H1 (cell line): ENCODE data around the gene ASPDH. TPM values are rescaled to one million over a fixed set of nuclear protein-coding genes. Genes with fewer than 3 reads are reported as not detected.
A peak's percentile ranks its signal among the peaks of the same experiment; 100 is the strongest.

Source experiments
- CTCF ChIA-PET: fragments of 300-600 bp; sonication (Branson Sonifier 250); formaldehyde crosslinking; loops from one replicate; lab custom pipeline; 2021; ENCODE audit not compliant: partially characterized antibody; lab: Charles Lee
- POLR2A ChIA-PET: fragments of 300-600 bp; sonication (Branson Sonifier 250); formaldehyde crosslinking; loops from one replicate; lab custom pipeline; 2021; ENCODE audit warnings: inconsistent platforms; ENCODE audit not compliant: partially characterized antibody; lab: Charles Lee
- DNase-seq, 2 experiments: peaks; one replicate each; pipeline versions ENCODE4 v3.0.0 to v3.0.0-alpha.2; 2010 to 2022; ENCODE audit warnings: low spot score in 2 of 2, low read depth in 1 of 2, mixed read lengths in 1 of 2
- FAIRE-seq: peaks from 2 replicates; lab custom pipeline; 2011; peaks lifted over from hg19 to GRCh38; lab: Jason Lieb, UNC
- H2AFZ ChIP-seq: 2 replicates; pipeline ENCODE4 v1.8.1; 2012; ENCODE audit warnings: low read length, inconsistent platforms
- H2AK5ac ChIP-seq: 2 replicates; pipeline ENCODE4 v1.6.1; 2013; ENCODE audit warnings: low read depth, low read length
- H2BK120ac ChIP-seq: replicated peaks from 2 replicates; pipeline ENCODE3; 2013; ENCODE audit warnings: low read depth, low read length, inconsistent platforms
- H2BK12ac ChIP-seq: 2 replicates; pipeline ENCODE4 v1.6.1; 2013; ENCODE audit warnings: low read depth, low read length
- H2BK15ac ChIP-seq: 2 replicates; pipeline ENCODE4 v1.6.1; 2013; ENCODE audit warnings: low read length
- H2BK20ac ChIP-seq: 2 replicates; pipeline ENCODE4 v1.6.1; 2013; ENCODE audit warnings: low read length
- H2BK5ac ChIP-seq: 2 replicates; pipeline ENCODE4 v1.6.1; 2013; ENCODE audit warnings: low read depth, low read length
- H3K14ac ChIP-seq: 2 replicates; pipeline ENCODE4 v1.6.1; 2013; ENCODE audit warnings: inconsistent platforms; ENCODE audit not compliant: insufficient read length
- H3K18ac ChIP-seq: 2 replicates; pipeline ENCODE4 v1.6.1; 2013; ENCODE audit warnings: low read length; ENCODE audit errors: extremely low read depth
- H3K23ac ChIP-seq: 2 replicates; pipeline ENCODE4 v1.6.1; 2013; ENCODE audit warnings: inconsistent platforms; ENCODE audit not compliant: insufficient read length
- H3K23me2 ChIP-seq: 2 replicates; pipeline ENCODE4 v1.6.1; 2013; ENCODE audit warnings: low read depth, low read length
- H3K27ac ChIP-seq: 2 replicates; pipeline ENCODE4 v1.6.1; 2011; ENCODE audit warnings: low read depth, low read length, inconsistent platforms
- H3K27me3 ChIP-seq, 4 experiments: replicated peaks in 1 of 4; 1 replicate in 1 of 4; 2 replicates in 3 of 4; pipeline versions ENCODE4 v1.6.1 to v1.8.1; 2011 to 2013; ENCODE audit warnings: low read length in 3 of 4, mild to moderate bottlenecking in 3 of 4, inconsistent platforms in 2 of 4, mixed read lengths in 2 of 4, moderate library complexity in 1 of 4; ENCODE audit not compliant: control insufficient read depth in 3 of 4, insufficient read depth in 3 of 4; ENCODE audit errors: extremely low read depth in 1 of 4
- H3K36me3 ChIP-seq, 4 experiments: 2 replicates each; pipeline versions ENCODE4 v1.6.1 to v1.8.1; 2011 to 2013; ENCODE audit warnings: mild to moderate bottlenecking in 4 of 4, low read length in 3 of 4, moderate library complexity in 2 of 4, control low read depth in 1 of 4, inconsistent platforms in 1 of 4; ENCODE audit not compliant: insufficient read depth in 4 of 4, control insufficient read depth in 2 of 4
- H3K4ac ChIP-seq: replicated peaks from 2 replicates; pipeline ENCODE3; 2013; ENCODE audit warnings: low read length, low read depth, mixed read lengths, inconsistent platforms; ENCODE audit not compliant: insufficient read length
- H3K4me1 ChIP-seq, 4 experiments: replicated peaks in 1 of 4; 1 replicate in 1 of 4; 2 replicates in 3 of 4; pipeline versions ENCODE4 v1.6.1 to v1.8.1; 2011 to 2013; ENCODE audit warnings: low read length in 3 of 4, inconsistent platforms in 2 of 4, mixed read lengths in 1 of 4; ENCODE audit not compliant: insufficient read depth in 4 of 4, control insufficient read depth in 3 of 4
- H3K4me2 ChIP-seq, 2 experiments: 2 replicates each; pipeline versions ENCODE4 v1.6.1 to v1.8.1; 2011 to 2013; ENCODE audit warnings: low read depth in 2 of 2, low read length in 2 of 2, control low read depth in 1 of 2, inconsistent platforms in 1 of 2, mild to moderate bottlenecking in 1 of 2; ENCODE audit not compliant: insufficient read depth in 1 of 2
- H3K4me3 ChIP-seq, 4 experiments: fragments of 200-600, 300-600 bp in 1 of 4; sonication (generic), shearing (Covaris generic), sonication (Bioruptor Twin) in 1 of 4; 2 replicates each; pipeline versions ENCODE4 v1.5.1 to v1.8.1; 2011 to 2016; ENCODE audit warnings: low read length in 4 of 4, low read depth in 3 of 4, control low read depth in 2 of 4, inconsistent platforms in 2 of 4, mild to moderate bottlenecking in 2 of 4, mixed read lengths in 1 of 4, moderate library complexity in 1 of 4; ENCODE audit not compliant: insufficient read depth in 2 of 4; ENCODE audit errors: extremely low read depth in 1 of 4
- H3K56ac ChIP-seq: replicated peaks from 2 replicates; pipeline ENCODE3; 2013; ENCODE audit warnings: low read depth, mild to moderate bottlenecking, mixed read lengths, low read length, inconsistent platforms; ENCODE audit not compliant: insufficient read length
- H3K79me1 ChIP-seq: 2 replicates; pipeline ENCODE4 v1.6.1; 2013; ENCODE audit warnings: low read depth, low read length, control low read depth
- H3K79me2 ChIP-seq, 2 experiments: 2 replicates each; pipeline versions ENCODE4 v1.6.1 to v1.8.1; 2012 to 2013; ENCODE audit warnings: low read length in 2 of 2, mild to moderate bottlenecking in 2 of 2, inconsistent platforms in 1 of 2; ENCODE audit not compliant: insufficient read depth in 2 of 2, control insufficient read depth in 1 of 2
- H3K9ac ChIP-seq, 4 experiments: replicated peaks in 1 of 4; 1 replicate in 1 of 4; 2 replicates in 3 of 4; pipeline versions ENCODE4 v1.6.1 to v1.8.1; 2011 to 2013; ENCODE audit warnings: low read depth in 3 of 4, low read length in 3 of 4, control low read depth in 2 of 4, mild to moderate bottlenecking in 2 of 4, moderate library complexity in 2 of 4, inconsistent platforms in 1 of 4; ENCODE audit errors: extremely low read depth in 1 of 4
- H3K9me3 ChIP-seq, 2 experiments: 2 replicates each; pipeline versions ENCODE4 v1.6.1 to v1.8.1; 2012 to 2013; ENCODE audit warnings: mild to moderate bottlenecking in 2 of 2, moderate library complexity in 2 of 2, control low read depth in 1 of 2, inconsistent platforms in 1 of 2, low read depth in 1 of 2, low read length in 1 of 2, mixed read lengths in 1 of 2; ENCODE audit not compliant: insufficient read depth in 2 of 2
- H4K20me1 ChIP-seq, 2 experiments: replicated peaks in 1 of 2; 2 replicates each; pipeline versions ENCODE3 to v1.8.1; 2011 to 2013; ENCODE audit warnings: inconsistent platforms in 2 of 2, low read length in 2 of 2, mild to moderate bottlenecking in 1 of 2; ENCODE audit not compliant: insufficient read depth in 2 of 2, control insufficient read depth in 1 of 2
- H4K5ac ChIP-seq: 2 replicates; pipeline ENCODE4 v1.6.1; 2013; ENCODE audit warnings: low read length, low read depth, mixed read lengths, inconsistent platforms; ENCODE audit not compliant: insufficient read length
- H4K8ac ChIP-seq: 2 replicates; pipeline ENCODE4 v1.8.0; 2013; ENCODE audit warnings: mild to moderate bottlenecking, moderate library complexity, low read length, inconsistent platforms; ENCODE audit not compliant: insufficient read depth; ENCODE audit errors: extremely low read depth
- H4K91ac ChIP-seq: replicated peaks from 2 replicates; pipeline ENCODE3; 2013; ENCODE audit warnings: low read length, mixed read lengths, inconsistent platforms; ENCODE audit not compliant: insufficient read length
- ASH2L ChIP-seq: fragments of 200-600, 300-600 bp; sonication (generic); IDR thresholded peaks from one replicate; pipeline ENCODE4 v1.7.1; 2017; ENCODE audit warnings: low read length
- ATF2 ChIP-seq: IDR thresholded peaks from 2 replicates; pipeline ENCODE4 v1.6.1; 2012; ENCODE audit warnings: low read length, inconsistent platforms
- CHD1 ChIP-seq: IDR thresholded peaks from 2 replicates; pipeline ENCODE4 v1.6.1; 2012; ENCODE audit warnings: low read depth, low read length, improper control_type of control experiment
- CREB1 ChIP-seq: IDR thresholded peaks from 2 replicates; pipeline ENCODE4 v1.6.1; 2012; ENCODE audit warnings: inconsistent platforms
- KDM1A ChIP-seq: fragments of 200-600, 300-600 bp; sonication (generic); IDR thresholded peaks from 2 replicates; pipeline ENCODE4 v1.7.1; 2016; ENCODE audit warnings: mild to moderate bottlenecking, low read length, borderline replicate concordance
- POLR2AphosphoS5 ChIP-seq: IDR thresholded peaks from 2 replicates; pipeline ENCODE4 v1.6.1; 2011; ENCODE audit warnings: low read depth, low read length
- RBBP5 ChIP-seq: IDR thresholded peaks from 2 replicates; pipeline ENCODE4 v1.7.1; 2012; ENCODE audit warnings: low read depth, mild to moderate bottlenecking, inconsistent platforms, low read length, moderate library complexity, borderline replicate concordance
- TAF1 ChIP-seq: IDR thresholded peaks from 2 replicates; pipeline ENCODE4 v1.6.1; 2011; ENCODE audit warnings: mild to moderate bottlenecking, low read depth, low read length
- ZNF274 ChIP-seq: IDR thresholded peaks from 2 replicates; pipeline ENCODE4 v1.7.0; 2012; ENCODE audit warnings: low read length, borderline replicate concordance; ENCODE audit errors: extremely low read depth
- WGBS, 2 experiments: shearing (Covaris generic) in 1 of 2; methylation state at CpG; one replicate each; pipeline versions ENCODE4 v1.1.6 to v1.1.7; 2013 to 2015; ENCODE audit warnings: low lambda C conversion rate in 2 of 2, mixed read lengths in 2 of 2, inconsistent platforms in 1 of 2, low coverage in 1 of 2, missing lambda C conversion rate in 1 of 2; ENCODE audit not compliant: insufficient replicate concordance in 2 of 2, insufficient coverage in 1 of 2, insufficient read length in 1 of 2; ENCODE audit errors: extremely low coverage in 1 of 2, missing lambda C conversion rate in 1 of 2; 5-methylcytosine and 5-hydroxymethylcytosine counted together
- polyA plus RNA-seq, 7 experiments: library from polyadenylated mRNA; depleted of rRNA in 3 of 7; stranded (reverse) in 5 of 7; unstranded in 2 of 7; fragments of >200 nt in 5 of 7; fragments of 200-250 nt in 2 of 7; gene quantifications; 1 replicate in 5 of 7; 2 replicates in 1 of 7; 4 replicates in 1 of 7; pipeline versions ENCODE4 v1.2.1 to v1.2.3, GENCODE V29; 2011 to 2013; ENCODE audit warnings: missing spikeins in 2 of 7, mixed read lengths in 2 of 7
- total RNA-seq: library from RNA; stranded (reverse); fragmentation: NEBNext Ultra II Directional; extraction: Animal tissue kit (Norgen Biotek cat#: 25700); gene quantifications from 2 replicates; pipeline ENCODE4 v1.2.1, GENCODE V29; 2021
- TF ChIP-seq, protein P1 (sequence below): IDR thresholded peaks from 2 replicates; pipeline ENCODE4 v1.6.1; 2012; ENCODE audit warnings: inconsistent platforms

ASPDH gene
- total and polyA plus RNA-seq, 2 of the 8 experiments (the other 6 are each of a cell fraction or from before 2014, with no cell fraction given): not detected

GRCh38 chr19:50557009-50557613 lies 43.4 kb upstream of the ASPDH start:
- Histone ChIP-seq H3K27me3 (peaks cover 0 to 26% (median 17%) of the 10 kb centered on the region in 4 experiments; a peak in 6 of 7 replicates), H3K23ac (no peak overlapping the region), H3K4ac (no peak overlapping the region), H3K9me3 (no peaks in the 10 kb centered on the region), H3K4me2 (peak overlapping the region; percentile 42 to 88), H2BK5ac (no peak overlapping the region), H3K79me1 (0 out of 2 replicates have a peak, but pooled peaks cover under 1% of the 10 kb centered on the region), H2BK12ac (no peak overlapping the region), H2AK5ac (no peak overlapping the region), H3K4me1 (peaks cover 0 to 16% (median 5%) of the 10 kb centered on the region in 4 experiments; a peak in 5 of 7 replicates), H2BK20ac (0 out of 2 replicates have a peak overlapping the region, but pooled peaks have one; percentile 72), H3K14ac (no peak overlapping the region), H2BK120ac (no peak overlapping the region)
- TF ChIP-seq ATF2: no peak
- TF ChIP-seq ZNF274: no peak
- TF ChIP-seq CHD1: no peak
- TF ChIP-seq RBBP5: no peak
- TF ChIP-seq CREB1: no peak
- TF ChIP-seq POLR2AphosphoS5: no peak
- TF ChIP-seq, protein P1, sequence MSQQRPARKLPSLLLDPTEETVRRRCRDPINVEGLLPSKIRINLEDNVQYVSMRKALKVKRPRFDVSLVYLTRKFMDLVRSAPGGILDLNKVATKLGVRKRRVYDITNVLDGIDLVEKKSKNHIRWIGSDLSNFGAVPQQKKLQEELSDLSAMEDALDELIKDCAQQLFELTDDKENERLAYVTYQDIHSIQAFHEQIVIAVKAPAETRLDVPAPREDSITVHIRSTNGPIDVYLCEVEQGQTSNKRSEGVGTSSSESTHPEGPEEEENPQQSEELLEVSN: no peak
- TF ChIP-seq KDM1A: peak; percentile 38
- peak; percentile 61 for TF ChIP-seq ASH2L
- TF ChIP-seq TAF1: 0 out of 2 replicates have a peak, but pooled peaks have one; percentile 6
- TF ChIP-seq, all 59 proteins: peak for 3
- Histone ChIP-seq H3K9ac (no peak overlapping the region), H4K5ac (no peak overlapping the region), H4K91ac (peak overlapping the region; percentile 77), H3K23me2 (peaks cover 15% of the 10 kb centered on the region), H3K36me3 (no peaks in the 10 kb centered on the region), H3K4me3 (peak overlapping the region; percentile 21 to 72 (median 48)), H3K18ac (no peak overlapping the region; the same call in none of the 2 replicates), H2BK15ac (no peak overlapping the region; the same call in 1 of the 2 replicates), H4K8ac (no peak overlapping the region; the same call in 1 of the 2 replicates), H3K79me2 (no peaks in the 10 kb centered on the region; a peak in 1 of 4 replicates), H4K20me1 (peaks cover 3 to 19% of the 10 kb centered on the region in 2 experiments), H3K27ac (no peak overlapping the region), H3K56ac (no peak overlapping the region), H2AFZ (no peak overlapping the region)
- 27% methylated on average over 12 of the region's 20 CpGs; no CpG with 5 or more reads in 1 of the 2 experiments for WGBS, 2 experiments
- ChIA-PET POLR2A (interaction anchor here (0.7 to 4.1 kb wide), 6 partner anchors 10 to 74 kb away, joined by 3 to 15 read pairs (median 5); no protein-coding TSS in a partner anchor), CTCF (interaction anchor here (0.5 to 10.6 kb wide), 43 partner anchors 9 to 1185 kb away, joined by 3 to 269 read pairs (median 5); partner anchors contain the start of genes ACP4, C19orf81, CLEC11A and JOSD2)
- DNase-seq: peak in 1 of 2 experiments; percentile 49
- FAIRE-seq: no peak
